Placental pericyte (primary cell): ENCODE results near the gene HYCC2. TPM values are rescaled to one million over a fixed set of nuclear protein-coding genes. Genes with fewer than 3 reads are reported as not detected.

Source experiments
- small RNA-seq: library from RNA; depleted of rRNA; stranded (forward); fragments of <200 nt; gene quantifications from one replicate; pipeline ENCODE3, GENCODE V24; 2012; ENCODE audit warnings: low replicate concordance
- total RNA-seq: library from RNA; depleted of rRNA; stranded (reverse); fragments of >200 nt; gene quantifications from 2 replicates; pipeline ENCODE4 v1.2.3, GENCODE V29; 2012

Gene HYCC2
- total RNA-seq, result 5.5 and 13.0 TPM in 2 replicates

GRCh38 chr2:201071479-201072200 lies at the start of gene HYCC2, which contains the start of gene NDUFB3:
TSS of gene HYCC2 (minus strand) at chr2:201071671. CDS start at chr2:201024009, 47,662 bp downstream.
TSS of gene NDUFB3 (plus strand) at chr2:201072001. CDS start at chr2:201078883, 6,882 bp downstream.

GRCh38 chr2:201116115-201116958 lies 44.9 kb upstream of the HYCC2 start, which contains the start of gene CFLAR:
TSS of gene CFLAR (plus strand) at chr2:201116164. CDS start at chr2:201129866, 13,702 bp downstream.

Small RNA genes lying within 50 kb of the gene (small RNA-seq; reads per million reads assigned to genes)
- not detected for gene RNU6-1206P

Other genes with a start within 250 kb of the HYCC2 start
- gene CLK1, start 207.0 kb downstream of the HYCC2 start, total RNA-seq, result 47.7 and 51.2 TPM in 2 replicates
- gene PPIL3, start 182.6 kb downstream of the HYCC2 start, total RNA-seq, result 39.5 and 40.9 TPM in 2 replicates
- 18.8 and 57.7 TPM in 2 replicates for gene NIF3L1, start 182.3 kb downstream of the HYCC2 start, total RNA-seq
- gene ORC2, start 108.0 kb downstream of the HYCC2 start, total RNA-seq, result 9.2 and 20.5 TPM in 2 replicates
- 20.8 and 28.5 TPM in 2 replicates for gene NDUFB3, start 330 bp upstream of the HYCC2 start, total RNA-seq
- 114 and 115 TPM in 2 replicates for gene CFLAR, start 44.5 kb upstream of the HYCC2 start, total RNA-seq
- gene CASP10, start 111.5 kb upstream of the HYCC2 start, total RNA-seq, result 3.9 and 5.5 TPM in 2 replicates
- gene CASP8, start 188.9 kb upstream of the HYCC2 start, total RNA-seq, result 22.1 and 34.9 TPM in 2 replicates